Left colon (tissue), 2 donors: ENCODE data around the gene MLC1. TPM values are rescaled to one million over a fixed set of nuclear protein-coding genes. Genes with fewer than 3 reads are reported as not detected.
A peak's percentile ranks its signal among the peaks of the same experiment; 100 is the strongest.

ENCODE experiments used
- ATAC-seq: fragments of 200-7000 bp; cut with Tn5 transposase; one replicate; pipeline ENCODE4 v1.9.1; 2020; ENCODE audit warnings: mild to moderate bottlenecking, moderate library complexity
- DNase-seq, 2 donors: peaks; one replicate each; pipeline ENCODE4 v3.0.0-alpha.2; 2020
- intact Hi-C, 2 donors: fragments of 100-400 bp; cut with DNase I in 1 of 2; cut with micrococcal nuclease in 1 of 2; formaldehyde crosslinking; loops; one replicate each; pipeline versions ENCODE4 v1.11.2 to v1.14.0; 2022; cut with DNase I, micrococcal nuclease
- total RNA-seq, 2 donors: library from RNA; stranded (reverse); fragmentation: NEBNext Ultra II Directional; extraction: Animal tissue kit (Norgen Biotek cat#: 25700); gene quantifications; one replicate each; pipeline ENCODE4 v1.2.1, GENCODE V29; 2021
- donor health status: DM: no; HTN: no; CAD: no.
- donor health status: DM: yes; HTN: yes; CAD: no.

MLC1 gene
- total RNA-seq, 2 donors from 2014 or later = 0.14 TPM; not detected in 1

GRCh38 chr22:50011447-50012210 lies 73.6 kb downstream of the MLC1 start:
- no peak for DNase-seq
- intact Hi-C loops = no loop called here
- ATAC-seq = peak; percentile 10

DNA sequence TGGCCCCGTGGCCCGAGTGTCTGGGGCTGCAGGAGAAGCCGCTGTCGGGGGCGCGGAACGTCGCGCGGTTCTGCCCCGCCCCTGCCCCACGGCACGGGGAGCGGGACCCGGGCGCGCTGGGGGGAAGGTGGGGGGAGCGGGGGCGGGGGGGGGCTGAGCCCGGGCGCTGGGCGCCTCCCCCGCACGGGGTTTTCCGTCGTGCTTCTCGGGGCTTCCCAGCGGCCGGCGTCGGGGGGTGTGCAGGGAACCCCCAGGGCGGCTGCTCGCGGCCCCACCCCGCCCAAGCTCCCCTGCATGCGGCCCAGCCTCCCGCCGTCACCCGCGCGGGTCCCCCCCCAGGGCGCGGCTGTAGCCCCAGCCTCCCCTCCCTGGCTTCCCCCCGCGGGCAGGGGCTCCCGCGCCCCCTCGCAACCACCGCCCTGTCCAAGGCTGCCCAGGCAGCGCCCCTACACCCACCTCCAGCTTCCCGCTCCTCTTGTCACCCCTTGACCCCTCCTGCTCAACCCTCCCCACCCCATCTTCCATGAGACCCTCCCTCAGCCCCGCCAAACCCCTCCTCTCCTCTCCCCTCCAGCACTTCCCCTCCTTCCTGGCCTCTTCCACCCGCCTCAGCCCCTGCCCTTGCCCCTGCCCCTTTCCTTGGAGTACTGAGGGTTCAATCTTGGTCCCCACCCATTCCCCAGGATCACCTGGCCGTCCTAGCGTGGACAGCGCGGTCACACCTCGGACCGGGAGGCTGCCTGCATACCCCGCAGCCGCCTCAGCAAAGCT lies 74.4 kb downstream of the MLC1 start:
- ATAC-seq = no peak
- intact Hi-C loops = no loop called here
- no peak for DNase-seq

GRCh38 chr22:50009765-50010675 lies 75.2 kb downstream of the MLC1 start:
- ATAC-seq = no peak
- intact Hi-C loops = no loop called here
- peak in 1 of 2 donors; percentile 24 for DNase-seq

Other genes with a start within 250 kb of the MLC1 start
- gene ZBED4, start 231.6 kb downstream of the MLC1 start, total RNA-seq = 10 to 100 TPM; 16.9 to 19.5 TPM
- 10 to 100 TPM; 22.8 to 27.9 TPM for gene ALG12, start 167.0 kb downstream of the MLC1 start, total RNA-seq
- gene CRELD2, start 166.8 kb downstream of the MLC1 start, total RNA-seq = 10 to 100 TPM; 36.7 to 53.8 TPM
- gene PIM3, start 124.7 kb downstream of the MLC1 start, total RNA-seq = 100 to 1,000 TPM in 1 of 2 donors, 10 to 100 TPM in 1; 45.6 to 201 TPM
- under 1 TPM; 0.17 to 0.31 TPM for gene IL17REL, start 72.7 kb downstream of the MLC1 start, total RNA-seq
- not detected for gene TTLL8, start 27.1 kb downstream of the MLC1 start, total RNA-seq
- under 1 TPM in 1 of 2 donors, not detected in 1; 0.70 TPM for gene MOV10L1, start 4.6 kb upstream of the MLC1 start, total RNA-seq
- under 1 TPM; 0.09 to 0.14 TPM for gene PANX2, start 85.3 kb upstream of the MLC1 start, total RNA-seq
- 10 to 100 TPM; 46.4 to 63.5 TPM for gene TRABD, start 100.5 kb upstream of the MLC1 start, total RNA-seq
- 10 to 100 TPM; 21.9 to 29.6 TPM for gene SELENOO, start 115.6 kb upstream of the MLC1 start, total RNA-seq
- 10 to 100 TPM; 26.3 to 31.6 TPM for gene TUBGCP6, start 159.6 kb upstream of the MLC1 start, total RNA-seq
- gene HDAC10, start 165.8 kb upstream of the MLC1 start, total RNA-seq = 10 to 100 TPM; 48.3 to 49.2 TPM
- gene MAPK12, start 176.3 kb upstream of the MLC1 start, total RNA-seq = 1 to 10 TPM; 3.0 to 3.1 TPM
- 1 to 10 TPM; 1.2 to 1.9 TPM for gene MAPK11, start 185.0 kb upstream of the MLC1 start, total RNA-seq
- 100 to 1,000 TPM; 290 TPM for gene PLXNB2, start 222.2 kb upstream of the MLC1 start, total RNA-seq
- gene DENND6B, start 241.6 kb upstream of the MLC1 start, total RNA-seq = 1 to 10 TPM; 3.7 to 4.7 TPM